HG02759 (cell line): Measurements from ENCODE around the gene MPP7.
"Not testable (repeated sequence)": the region's sequence is repeated elsewhere in the genome, so short reads cannot be mapped to it uniquely, and the experiment has no call there.

Experiments used
- ATAC-seq: cut with Tn5 transposase; IDR thresholded peaks from one replicate; pipeline ENCODE4 v1.9.1; 2021; ENCODE audit warnings: mild to moderate bottlenecking, moderate library complexity; ENCODE audit not compliant: unreplicated experiment

The MPP7 gene

DNA sequence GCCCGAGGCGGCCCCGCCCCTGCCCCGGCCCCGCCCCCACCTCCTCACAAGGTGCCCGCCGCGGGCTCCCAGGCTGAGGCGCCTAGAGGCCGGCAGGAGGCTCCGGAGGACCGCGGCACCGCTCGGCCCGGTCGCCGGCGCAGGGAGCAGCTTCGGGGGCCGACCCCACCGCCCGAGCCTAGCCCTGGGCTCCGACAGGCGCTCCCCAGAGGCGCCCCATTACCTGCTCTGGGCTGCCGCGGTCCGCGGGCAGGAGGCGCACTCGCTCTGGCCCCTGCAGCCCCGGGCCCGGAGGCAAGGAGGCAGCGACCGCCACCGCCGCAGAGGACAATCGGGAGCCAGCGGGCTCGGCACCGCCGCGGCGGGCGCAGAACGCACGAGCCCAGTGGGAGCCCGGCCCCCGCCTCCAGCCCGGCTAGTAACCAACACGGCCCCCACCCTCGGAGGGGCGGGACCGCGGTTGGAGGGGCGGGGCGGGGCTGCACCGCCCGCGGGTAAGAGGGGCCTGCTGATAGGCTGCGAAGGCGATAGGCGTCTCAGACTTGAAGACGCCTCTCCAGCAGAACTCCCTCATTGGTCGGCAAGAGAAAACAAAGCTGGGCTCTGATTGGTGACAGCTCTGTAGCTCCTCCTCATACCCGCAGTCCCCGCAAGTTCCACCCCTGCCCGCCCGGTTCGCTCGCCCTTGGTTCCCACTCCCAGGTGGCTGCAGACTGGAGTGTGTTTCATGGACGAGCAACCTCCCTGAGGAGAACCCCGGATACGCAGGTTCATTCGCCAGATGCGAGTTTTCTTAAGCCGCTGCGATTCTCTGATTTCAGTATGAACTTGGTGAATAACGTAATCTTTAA, at the start of gene MPP7:
Gene MPP7, minus strand, starts transcription at position 427 of the 851 bp plus-strand sequence. CDS start 64,460 bp downstream, outside the sequence.
- peak; percentile 99 for ATAC-seq

DNA sequence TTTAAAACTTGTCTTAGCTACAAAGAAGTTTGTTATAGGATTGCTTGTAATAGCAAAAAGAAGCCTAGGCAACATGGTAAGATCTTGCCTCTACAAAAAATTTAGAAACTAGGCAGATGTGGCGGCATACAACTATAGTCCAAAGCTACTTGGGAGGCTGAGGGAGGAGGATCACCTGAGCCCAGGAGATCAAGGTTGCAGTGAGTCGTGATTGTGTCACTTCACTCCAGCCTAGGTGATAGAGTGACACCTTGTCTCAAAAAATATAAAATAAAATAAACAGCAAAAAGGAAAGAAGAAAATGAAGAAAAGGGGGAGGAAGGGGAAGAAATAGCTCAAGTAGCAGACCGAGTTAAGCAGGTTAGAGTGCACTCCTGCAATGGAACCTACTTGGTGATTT, 47.0 kb upstream of the MPP7 start:
- no peak for ATAC-seq

DNA sequence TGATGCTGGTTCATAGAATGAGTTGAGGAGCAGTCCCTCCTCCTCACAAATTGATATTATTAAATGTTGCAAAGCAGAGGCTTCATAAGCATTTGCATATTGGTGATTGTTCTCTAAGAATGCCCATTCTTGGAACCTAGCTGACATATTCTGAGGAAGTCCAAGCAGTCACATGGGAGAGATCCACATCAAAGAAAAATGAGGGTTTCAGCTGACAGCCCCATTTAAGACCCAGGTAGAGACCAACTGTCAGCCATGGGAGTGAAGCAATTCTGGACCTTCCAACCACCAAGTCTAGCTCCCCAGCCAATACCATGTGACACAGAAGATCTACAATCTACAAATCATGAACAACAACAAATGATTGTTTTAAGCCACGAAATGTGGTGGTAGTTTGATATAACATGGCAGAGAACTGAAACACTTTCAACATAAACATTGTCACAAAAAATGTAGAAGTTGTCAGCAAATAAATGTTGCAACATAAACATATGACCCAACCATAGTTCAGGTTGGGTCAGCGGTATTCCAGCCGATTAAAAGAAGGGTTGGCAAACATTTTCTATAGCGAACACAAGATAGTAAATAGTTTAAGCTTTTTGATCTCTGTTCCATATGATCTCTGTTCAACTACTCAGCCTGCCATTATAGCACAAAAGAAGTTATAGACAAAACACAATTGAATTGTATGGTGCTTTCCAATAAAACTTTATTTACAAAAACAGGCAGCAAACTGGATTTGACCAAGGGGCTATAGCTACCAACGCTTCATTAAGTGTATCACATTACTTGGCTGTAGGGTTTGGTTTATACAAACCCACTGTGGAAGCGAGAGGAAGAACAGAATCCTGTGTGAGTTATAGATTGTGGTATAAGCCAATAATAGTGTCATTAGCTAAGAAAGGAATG, 41.4 kb upstream of the MPP7 start:
- no peak for ATAC-seq

DNA sequence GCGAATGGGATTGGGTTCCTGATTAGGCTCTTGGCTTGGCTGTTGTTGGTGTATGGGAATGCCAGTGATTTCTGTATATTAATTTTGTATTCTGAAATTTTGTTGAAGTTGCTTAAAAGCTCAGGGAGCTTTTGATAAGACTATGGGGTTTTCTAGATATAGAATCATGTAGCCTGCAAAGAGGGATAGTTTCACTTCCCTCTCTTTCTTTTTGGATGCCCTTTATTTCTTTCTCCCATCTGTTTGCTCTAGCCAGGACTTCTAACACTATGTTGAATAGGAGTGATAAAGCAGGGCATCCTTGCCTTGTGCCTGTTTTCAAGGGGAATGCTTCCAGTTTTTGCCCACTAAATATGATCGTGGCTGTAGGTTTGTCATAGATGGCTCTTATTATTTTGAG, 40.4 kb upstream of the MPP7 start:
- no peak for ATAC-seq

DNA sequence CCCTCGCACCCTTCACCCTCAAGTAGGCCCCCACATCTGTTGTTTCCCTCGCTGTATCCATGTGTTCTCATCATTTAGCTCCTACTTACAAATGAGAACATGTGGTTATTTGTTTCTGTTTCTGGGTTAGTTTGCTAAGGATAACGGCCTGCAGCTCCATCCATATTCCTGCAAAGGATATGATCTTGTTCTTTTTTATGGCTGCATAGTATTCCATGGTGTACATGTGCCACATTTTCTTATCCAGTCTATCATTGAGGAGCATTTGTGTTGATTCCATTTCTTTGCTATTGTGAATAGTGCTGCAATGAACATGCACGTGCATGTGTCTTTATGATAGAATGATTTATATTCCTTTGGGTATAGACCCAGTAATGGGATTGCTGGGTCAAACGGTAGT, 38.8 kb upstream of the MPP7 start:
- ATAC-seq = not testable (repeated sequence)

DNA sequence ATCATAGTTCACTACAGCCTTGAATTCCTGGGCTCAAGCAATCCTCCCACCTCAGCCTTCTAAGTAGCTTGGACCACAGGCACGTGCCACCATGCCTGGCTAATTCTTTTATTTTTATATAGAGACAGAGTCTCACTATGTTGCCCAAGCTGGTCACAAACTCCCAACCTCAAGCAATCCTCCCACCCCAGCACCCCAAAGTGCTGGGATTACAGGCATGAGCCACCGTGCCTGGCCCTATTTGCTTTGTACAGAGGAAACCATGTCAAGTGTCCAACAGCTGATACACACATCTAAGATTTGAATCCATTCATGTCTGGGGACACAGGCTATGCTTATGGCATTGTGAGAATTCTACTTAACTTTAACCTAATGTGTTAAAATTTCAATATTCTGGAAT, 29.9 kb upstream of the MPP7 start:
- no peak for ATAC-seq

DNA sequence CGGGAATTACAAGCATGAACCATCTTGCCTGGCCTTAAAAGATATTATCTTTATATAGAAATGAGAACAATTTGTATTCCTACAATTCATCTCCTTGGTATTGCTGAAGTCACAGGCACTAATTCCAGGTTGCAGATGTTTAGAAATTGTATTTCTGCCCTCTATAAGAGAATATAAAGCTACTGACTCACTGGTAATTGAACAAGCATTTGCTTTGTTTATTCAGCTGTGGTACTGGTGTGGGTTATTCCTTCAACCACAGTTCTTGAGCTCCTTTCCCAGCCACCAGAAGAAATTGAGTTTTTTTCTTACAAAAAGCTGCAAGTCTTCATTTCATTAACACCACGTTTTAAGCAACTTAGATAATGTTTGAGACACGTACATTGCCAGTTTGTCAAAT, 29.0 kb upstream of the MPP7 start:
- ATAC-seq = no peak

DNA sequence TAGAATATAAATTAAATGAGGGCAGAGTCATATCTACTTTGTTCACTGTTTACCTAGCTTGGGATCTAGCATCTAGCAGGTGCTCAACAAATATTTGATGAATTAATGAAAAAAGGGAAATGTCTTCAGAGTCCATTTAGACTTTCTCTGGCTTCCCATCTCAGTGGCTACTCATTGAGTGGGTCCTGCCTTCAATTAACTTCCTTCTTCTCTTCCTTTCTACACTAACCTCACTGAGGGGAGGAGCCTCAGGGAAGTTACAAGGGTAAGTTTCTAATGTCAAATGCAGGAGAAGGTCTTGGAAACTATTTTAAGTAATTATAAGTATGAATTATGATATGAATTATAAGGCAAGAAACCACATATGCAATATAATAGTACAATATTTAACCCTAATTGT, 28.2 kb upstream of the MPP7 start:
- ATAC-seq = no peak

DNA sequence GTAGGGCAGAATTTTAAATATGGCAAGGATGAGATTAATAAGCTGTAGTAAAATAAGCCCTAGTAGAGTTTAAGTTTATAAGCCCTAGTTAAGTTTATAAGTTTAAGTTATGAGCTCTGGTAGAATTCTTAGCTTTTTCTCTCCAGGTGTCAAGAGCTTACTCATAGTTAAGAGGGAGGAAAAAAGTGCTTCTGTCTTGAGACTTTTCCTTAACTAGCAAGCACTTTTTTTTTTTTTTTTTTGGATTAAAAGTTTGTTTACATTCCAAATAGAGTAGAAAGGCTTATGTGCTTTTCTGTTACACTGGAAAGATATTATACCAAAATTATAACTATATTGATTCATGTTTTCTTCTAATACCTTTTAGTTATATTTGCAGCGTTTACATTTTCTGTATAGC, 25.5 kb upstream of the MPP7 start:
- no peak for ATAC-seq

DNA sequence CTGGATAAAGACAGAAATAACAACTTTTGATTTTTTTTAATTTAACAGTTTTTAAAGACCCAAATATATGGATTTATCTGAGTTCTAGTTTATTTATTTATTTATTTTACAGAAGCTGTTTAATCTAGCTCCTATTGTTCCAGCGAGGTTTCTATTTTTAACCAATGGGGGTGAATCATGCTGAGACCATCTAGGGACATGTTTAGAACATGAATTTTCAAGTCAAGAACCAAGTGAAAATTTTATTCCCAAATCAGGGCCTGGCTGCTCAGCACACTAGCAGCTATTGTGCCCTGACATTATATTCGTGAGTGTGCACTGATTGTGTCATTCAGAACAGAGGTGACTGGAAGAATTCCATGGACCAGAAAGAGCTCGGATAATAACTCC, 24.6 kb upstream of the MPP7 start:
- no peak for ATAC-seq

DNA sequence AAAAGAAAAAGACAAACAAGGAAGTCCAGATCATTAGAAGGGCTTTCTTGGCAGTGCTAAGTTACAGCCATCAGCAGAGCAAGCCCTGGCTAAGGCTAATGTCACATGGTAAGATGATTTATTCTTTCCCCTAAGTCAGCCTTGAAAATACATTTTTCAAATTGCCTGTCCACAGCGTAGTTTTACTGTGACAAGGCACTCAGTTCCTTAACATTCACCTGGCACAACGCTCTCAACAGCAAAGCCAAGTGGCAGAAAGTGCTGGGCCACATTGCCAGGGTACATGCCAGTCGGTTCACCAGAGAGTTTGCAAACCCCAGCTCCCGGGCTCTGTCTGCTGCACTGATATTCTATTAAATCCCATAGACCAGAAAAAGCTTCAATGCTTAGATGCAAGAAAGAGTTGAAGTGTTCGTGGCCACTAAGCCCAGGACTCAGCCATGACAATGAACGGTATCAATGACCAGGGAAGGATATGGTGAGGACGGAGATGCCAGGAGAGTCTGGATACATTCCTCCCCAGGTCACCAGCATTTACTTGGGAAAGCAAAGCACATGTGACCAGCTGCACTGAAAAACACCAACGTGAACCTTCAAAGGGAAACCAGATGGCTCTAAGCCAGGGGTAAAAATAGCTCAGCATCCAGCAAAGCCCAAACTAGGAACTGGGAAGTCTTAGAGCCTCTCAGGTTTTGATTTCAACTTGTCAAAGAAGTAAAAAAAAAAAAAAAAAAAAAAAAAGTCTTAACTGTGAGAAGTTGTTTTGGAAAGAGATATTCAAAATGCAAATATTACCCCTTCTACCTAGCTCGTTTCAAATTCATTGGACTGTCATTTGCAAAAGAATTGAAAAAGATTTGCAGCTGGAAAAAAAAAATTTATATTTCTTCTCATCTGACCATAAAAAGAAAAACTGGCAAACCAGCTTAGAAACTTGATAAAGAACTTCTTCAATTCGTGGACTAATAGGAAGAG, 23.9 kb upstream of the MPP7 start:
- ATAC-seq = no peak

DNA sequence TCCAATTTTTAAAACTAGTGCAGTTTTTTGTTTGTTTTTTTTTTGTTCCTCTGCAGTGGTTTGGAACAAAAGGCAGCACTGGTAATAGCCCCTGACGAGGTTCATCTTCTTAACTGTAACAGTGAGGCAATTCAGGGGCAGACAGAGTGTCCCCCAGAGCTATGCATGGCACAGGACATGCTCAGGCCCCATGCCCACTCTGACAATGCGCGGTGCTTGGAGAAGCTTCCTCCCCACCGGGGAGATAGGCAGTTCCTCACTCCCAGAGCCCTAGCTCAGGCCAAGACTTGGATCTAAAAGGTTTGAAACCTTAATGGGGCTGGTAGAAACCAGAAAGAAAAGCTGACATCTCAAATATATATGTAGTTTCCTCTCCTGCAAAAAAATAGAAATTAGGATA, 17.9 kb upstream of the MPP7 start:
- no peak for ATAC-seq

DNA sequence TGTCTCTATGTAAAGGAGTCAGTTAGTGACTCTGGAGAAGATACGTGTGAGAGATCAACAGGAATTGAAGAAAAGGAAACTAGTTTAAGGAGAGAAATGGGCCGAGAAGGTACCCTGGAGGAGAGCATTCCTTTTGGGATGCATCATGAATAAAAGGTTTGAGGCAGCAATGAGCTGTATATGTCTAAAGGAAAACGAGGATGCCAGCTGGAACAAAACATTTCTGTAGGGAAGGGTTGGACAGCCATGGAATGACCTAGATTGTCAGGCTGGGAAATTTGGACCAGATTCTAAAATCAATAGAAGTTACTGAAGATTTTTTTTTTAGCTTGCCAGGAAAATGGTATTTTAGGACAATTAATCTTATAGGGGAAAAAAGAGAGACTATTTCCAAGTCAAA, 17.2 kb upstream of the MPP7 start:
- no peak for ATAC-seq

DNA sequence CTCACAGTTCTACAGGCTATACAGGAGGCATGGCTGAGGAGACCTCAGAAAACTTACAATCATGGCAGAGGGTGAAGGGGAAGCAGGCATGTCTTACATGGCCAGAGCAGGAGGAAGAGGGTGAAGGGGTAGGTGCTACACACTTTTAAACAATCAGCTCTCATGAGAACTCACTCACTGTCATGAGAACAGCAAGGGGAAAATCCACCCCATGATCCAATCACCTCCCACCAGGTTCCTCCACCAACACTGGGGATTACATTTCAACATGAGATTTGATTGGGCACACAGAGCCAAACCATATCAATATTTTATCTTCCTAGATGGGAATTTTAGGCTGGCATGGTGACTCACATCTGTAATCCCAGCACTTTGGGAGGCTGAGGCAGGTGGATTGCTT, 16.2 kb upstream of the MPP7 start:
- ATAC-seq = not testable (repeated sequence)

DNA sequence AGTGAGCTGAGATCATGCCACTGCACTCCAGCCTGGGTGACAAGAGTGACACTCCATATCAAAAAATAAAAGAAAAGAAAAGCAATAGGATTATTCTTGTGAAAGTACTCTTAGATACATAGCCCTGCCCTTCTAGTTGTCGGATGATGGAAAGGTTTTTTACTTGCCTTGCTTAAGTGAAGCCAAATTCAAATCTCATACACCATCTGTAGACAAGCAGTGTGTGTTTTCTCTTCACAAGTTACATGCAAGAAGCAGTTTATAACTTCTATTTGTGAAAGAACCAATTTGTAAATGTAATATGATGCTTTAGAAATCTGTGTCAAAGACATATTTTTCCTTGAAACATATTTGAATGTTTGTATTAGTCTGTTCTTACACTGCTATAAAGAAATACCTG, 15.8 kb upstream of the MPP7 start:
- no peak for ATAC-seq

DNA sequence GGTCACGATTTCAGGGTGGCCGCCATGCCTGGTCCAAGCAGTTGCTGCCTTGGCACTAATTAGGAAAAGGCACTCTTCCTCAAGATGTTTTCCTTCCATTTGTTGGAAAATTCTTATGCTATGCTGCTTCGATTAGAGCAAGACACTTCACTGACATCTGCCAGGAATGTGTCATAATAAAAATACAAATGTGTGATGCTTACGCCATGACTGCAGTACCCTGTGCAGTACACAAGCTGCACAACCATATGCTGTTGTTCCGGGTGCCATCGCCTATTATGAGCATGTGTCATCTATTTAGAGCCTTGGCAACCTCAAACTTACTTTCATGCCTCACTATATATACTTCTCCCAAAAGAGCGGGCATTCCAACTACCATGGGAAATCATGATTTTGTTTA, 14.9 kb upstream of the MPP7 start:
- no peak for ATAC-seq

DNA sequence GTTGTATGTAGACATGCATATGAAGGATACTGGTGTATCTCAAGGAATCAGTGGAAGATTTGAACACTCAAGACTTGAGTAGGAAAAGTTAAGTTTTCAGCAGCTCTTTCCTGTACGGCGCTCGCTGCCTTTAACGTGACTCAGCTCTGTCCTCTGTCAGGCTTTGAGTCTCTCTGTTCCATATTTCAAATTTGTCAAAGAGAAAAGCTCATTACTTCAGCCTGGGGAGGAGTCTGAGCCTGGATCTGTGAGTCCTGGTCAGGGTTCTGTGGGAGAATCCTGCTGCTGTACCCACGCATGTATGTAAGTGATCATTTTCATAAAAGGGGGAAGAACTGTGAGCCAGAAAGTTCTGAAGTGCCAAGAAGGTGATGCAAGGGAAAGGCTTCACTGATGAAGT, 13.8 kb upstream of the MPP7 start:
- ATAC-seq = no peak

DNA sequence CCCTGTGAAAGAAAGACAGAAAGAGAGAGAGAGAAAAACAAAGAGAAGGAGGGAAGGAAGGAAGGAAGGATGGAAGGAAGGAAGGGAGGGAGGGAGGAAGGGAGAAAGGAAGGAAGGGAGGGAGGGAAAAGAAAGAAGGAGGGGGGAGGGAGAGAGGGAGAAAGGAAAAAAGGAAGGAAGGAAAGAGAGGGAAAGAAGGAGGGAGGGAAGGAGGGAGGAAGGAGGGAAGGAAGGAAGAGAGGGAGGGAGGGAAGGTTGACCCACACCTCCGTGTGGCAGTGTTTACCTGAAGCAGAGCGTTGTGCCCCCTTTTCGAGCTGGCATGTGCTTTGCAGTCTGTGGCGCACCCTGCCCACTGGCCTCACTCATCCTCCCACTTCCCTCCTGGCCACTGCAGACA, 12.3 kb upstream of the MPP7 start:
- no peak for ATAC-seq

DNA sequence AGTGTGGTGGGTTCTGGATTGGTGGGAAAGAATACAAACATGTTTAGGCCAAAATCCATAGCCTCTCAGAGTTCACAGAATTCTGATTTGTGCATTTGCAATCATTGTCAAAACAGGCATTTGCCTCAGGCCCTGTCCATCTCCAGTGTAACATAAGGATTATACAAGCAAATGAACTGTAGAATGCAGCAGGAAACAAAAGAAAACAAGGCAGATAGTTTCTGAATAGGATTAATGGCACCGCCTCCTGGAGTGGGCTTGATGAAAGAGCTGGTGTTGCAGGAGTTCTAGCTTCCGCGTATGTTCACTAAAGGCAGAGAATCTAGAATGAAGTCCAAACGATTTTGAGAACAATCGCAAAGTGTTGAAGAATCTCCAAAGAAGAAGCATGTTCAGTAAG, 11.3 kb upstream of the MPP7 start:
- ATAC-seq = no peak

DNA sequence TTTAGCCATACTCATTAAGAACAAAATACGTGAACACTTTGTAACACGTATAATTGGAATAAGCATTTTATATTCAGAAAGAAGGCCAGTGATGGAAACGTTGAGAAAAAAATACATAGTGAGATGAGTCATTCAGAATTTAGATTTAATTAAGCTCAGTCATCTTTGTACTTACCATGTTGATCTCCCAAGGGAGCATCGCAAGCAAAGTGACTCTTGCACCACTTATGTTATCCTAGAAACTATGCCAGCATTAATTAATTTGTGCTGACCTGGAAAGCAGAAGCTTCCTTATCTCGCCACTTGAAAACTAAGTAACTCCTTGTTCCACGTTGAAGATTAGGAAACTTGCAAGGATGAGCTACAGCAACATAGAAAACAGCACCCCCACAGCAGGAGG, 9.7 kb upstream of the MPP7 start:
- ATAC-seq = no peak

DNA sequence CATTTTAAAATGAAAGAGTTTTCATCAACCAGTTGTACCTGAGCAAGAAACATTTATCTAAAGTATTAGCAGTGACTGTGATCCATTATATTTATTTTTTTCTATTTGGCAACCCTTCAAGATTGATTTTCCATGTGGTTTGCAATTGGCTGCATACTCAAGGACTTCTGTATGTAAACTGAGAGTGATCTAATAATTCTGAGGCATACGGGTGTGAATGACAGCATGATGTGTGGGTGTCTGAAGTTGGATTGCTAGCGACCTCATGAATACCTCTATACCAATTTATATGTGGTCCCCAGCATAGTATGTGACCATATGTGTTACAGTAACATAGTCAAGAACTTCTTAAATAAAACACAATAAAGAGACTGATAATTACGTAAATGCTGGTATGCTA, 8.2 kb upstream of the MPP7 start:
- ATAC-seq = no peak
